HCT116 (cell line): ENCODE results near the gene SPAG6. TPM values are rescaled to one million over a fixed set of nuclear protein-coding genes. Genes with fewer than 3 reads are reported as not detected.

Experiments used
- ATAC-seq: fragments of 200-7000 bp; cut with Tn5 transposase; 2 replicates; pipeline ENCODE4 v1.9.1; 2020; ENCODE audit warnings: mild to moderate bottlenecking, moderate library complexity
- BruUV-seq: library from RNA; stranded (reverse); fragments of 400-500 nt; replicated peaks from 2 replicates; lab custom pipeline; 2021; lab: Mats Ljungman, UMichigan
- CTCF ChIA-PET: fragments of 300-600 bp; sonication (Branson Sonifier 250); formaldehyde crosslinking; loops from one replicate; lab custom pipeline; 2021; ENCODE audit warnings: antibody characterized with exemption; lab: Charles Lee
- POLR2A ChIA-PET: fragments of 300-600, 350-600 bp; sonication (Branson Sonifier 250); formaldehyde crosslinking; loops from one replicate; lab custom pipeline; 2021; ENCODE audit warnings: antibody characterized with exemption; lab: Charles Lee
- RAD21 ChIA-PET, 2 experiments: fragments of 300-600 bp; sonication (Branson Sonifier 250); formaldehyde crosslinking; loops; one replicate each; lab custom pipeline; 2023; ENCODE audit warnings: low total read pairs in 2 of 2; ENCODE audit not compliant: uncharacterized antibody in 2 of 2, unreplicated experiment in 2 of 2, low non-redundant PET in 1 of 2; lab: Charles Lee
- DNase-seq: peaks from one replicate; pipeline ENCODE4 v3.0.0-alpha.2; 2010; ENCODE audit warnings: low read depth, low spot score
- H2AFZ ChIP-seq: fragments of 200-600 bp; shearing (Covaris generic), sonication (generic); 2 replicates; pipeline ENCODE4 v1.6.1; 2017; ENCODE audit warnings: low read depth, mixed run types, mixed read lengths, antibody characterized with exemption, low read length; ENCODE audit not compliant: poor library complexity, severe bottlenecking
- H3K27ac ChIP-seq: 2 replicates; pipeline ENCODE4 v1.5.1; 2012; ENCODE audit warnings: low read depth, low read length
- H3K27me3 ChIP-seq: fragments of 200-600 bp; sonication (generic); 2 replicates; pipeline ENCODE4 v1.6.1; 2016; ENCODE audit warnings: mixed run types, low read length, mixed read lengths; ENCODE audit not compliant: insufficient read depth
- H3K36me3 ChIP-seq, 2 experiments: fragments of 200-500 bp in 1 of 2; fragments of 200-600 bp in 1 of 2; sonication (Bioruptor generic) in 1 of 2; sonication (generic) in 1 of 2; 2 replicates each; pipeline versions ENCODE4 v1.5.1 to v1.6.1; 2014 to 2016; ENCODE audit warnings: low read length in 2 of 2, inconsistent platforms in 1 of 2, mixed read lengths in 1 of 2, mixed run types in 1 of 2; ENCODE audit not compliant: insufficient read depth in 2 of 2, control insufficient read depth in 1 of 2
- H3K4me1 ChIP-seq, 2 experiments: fragments of 200-600 bp in 1 of 2; sonication (generic) in 1 of 2; 2 replicates each; pipeline versions ENCODE4 v1.5.1 to v1.6.1; 2012 to 2017; ENCODE audit warnings: low read length in 2 of 2, inconsistent platforms in 1 of 2, mild to moderate bottlenecking in 1 of 2, mixed read lengths in 1 of 2, mixed run types in 1 of 2, moderate library complexity in 1 of 2; ENCODE audit not compliant: insufficient read depth in 2 of 2, control insufficient read depth in 1 of 2
- H3K4me2 ChIP-seq: fragments of 200-600 bp; sonication (generic); 2 replicates; pipeline ENCODE4 v1.6.1; 2017; ENCODE audit warnings: mixed run types, low read length, mixed read lengths
- H3K4me3 ChIP-seq, 2 experiments: fragments of 200-600 bp in 1 of 2; sonication (generic) in 1 of 2; replicated peaks in 1 of 2; 2 replicates each; pipeline ENCODE4 v1.5.1; 2011 to 2016; ENCODE audit warnings: low read length in 2 of 2, control low read depth in 1 of 2, low read depth in 1 of 2, mild to moderate bottlenecking in 1 of 2, mixed read lengths in 1 of 2, mixed run types in 1 of 2
- H3K79me2 ChIP-seq: fragments of 200-600 bp; sonication (generic); 2 replicates; pipeline ENCODE4 v1.6.1; 2017; ENCODE audit warnings: mild to moderate bottlenecking, mixed run types, low read length, moderate library complexity, mixed read lengths; ENCODE audit not compliant: insufficient read depth
- H3K9ac ChIP-seq: fragments of 200-600 bp; sonication (generic); 2 replicates; pipeline ENCODE4 v1.6.1; 2016; ENCODE audit warnings: low read length, mixed read lengths
- H3K9me2 ChIP-seq: fragments of 200-600 bp; sonication (generic), shearing (Covaris generic); 2 replicates; pipeline ENCODE4 v1.6.1; 2017; ENCODE audit warnings: mixed run types, mild to moderate bottlenecking, moderate library complexity; ENCODE audit not compliant: insufficient read depth
- H3K9me3 ChIP-seq, 2 experiments: fragments of 200-500 bp in 1 of 2; fragments of 200-600 bp in 1 of 2; sonication (Bioruptor generic) in 1 of 2; sonication (generic) in 1 of 2; 2 replicates each; pipeline ENCODE4 v1.6.1; 2014 to 2017; ENCODE audit warnings: low read length in 2 of 2, mixed read lengths in 2 of 2, inconsistent platforms in 1 of 2, low read depth in 1 of 2, mild to moderate bottlenecking in 1 of 2, mixed run types in 1 of 2, moderate library complexity in 1 of 2; ENCODE audit not compliant: control insufficient read depth in 1 of 2, insufficient read depth in 1 of 2
- H4K20me1 ChIP-seq: fragments of 200-600 bp; sonication (generic), shearing (Covaris generic); 2 replicates; pipeline ENCODE4 v1.6.1; 2017; ENCODE audit warnings: mixed run types, mild to moderate bottlenecking, moderate library complexity; ENCODE audit not compliant: insufficient read depth
- CEBPB ChIP-seq: IDR thresholded peaks from 2 replicates; pipeline ENCODE4 v1.6.1; 2012; ENCODE audit warnings: low read depth
- POLR2A ChIP-seq: IDR thresholded peaks from 2 replicates; pipeline ENCODE4 v1.7.0; 2011; ENCODE audit warnings: borderline replicate concordance; ENCODE audit not compliant: insufficient read depth, insufficient read length; ENCODE audit errors: extremely low read depth
- POLR2AphosphoS5 ChIP-seq: IDR thresholded peaks from 2 replicates; pipeline ENCODE4 v1.6.1; 2011; ENCODE audit warnings: mild to moderate bottlenecking, low read depth, low read length, moderate library complexity
- ZNF274 ChIP-seq: fragments of 200-500 bp; sonication (Bioruptor generic); IDR thresholded peaks from 2 replicates; pipeline ENCODE4 v1.6.1; 2014; ENCODE audit warnings: mild to moderate bottlenecking, low read depth, low read length, inconsistent platforms
- intact Hi-C: fragments of 100-400 bp; cut with micrococcal nuclease; formaldehyde crosslinking; loops from 2 replicates; pipeline ENCODE4 v1.10.0; 2022
- total RNA-seq: library from RNA; stranded (reverse); gene quantifications from one replicate; pipeline ENCODE4 v1.2.1, GENCODE V29; 2021; ENCODE audit not compliant: unreplicated experiment
- TF ChIP-seq, protein P1 (sequence below), 3 experiments: fragments of 200-600 bp in 1 of 3; sonication (generic) in 1 of 3; IDR thresholded peaks in 2 of 3; conservative IDR thresholded peaks in 1 of 3; 2 replicates each; pipeline ENCODE4 v1.5.1; 2012 to 2017; ENCODE audit warnings: low read depth in 2 of 3, low read length in 2 of 3, antibody characterized with exemption in 1 of 3, borderline replicate concordance in 1 of 3, control low read depth in 1 of 3, mild to moderate bottlenecking in 1 of 3, mixed read lengths in 1 of 3, mixed run types in 1 of 3, moderate library complexity in 1 of 3; ENCODE audit not compliant: insufficient read depth in 1 of 3

The SPAG6 gene
- total RNA-seq, 1 experiment from 2014 or later, result not detected

DNA sequence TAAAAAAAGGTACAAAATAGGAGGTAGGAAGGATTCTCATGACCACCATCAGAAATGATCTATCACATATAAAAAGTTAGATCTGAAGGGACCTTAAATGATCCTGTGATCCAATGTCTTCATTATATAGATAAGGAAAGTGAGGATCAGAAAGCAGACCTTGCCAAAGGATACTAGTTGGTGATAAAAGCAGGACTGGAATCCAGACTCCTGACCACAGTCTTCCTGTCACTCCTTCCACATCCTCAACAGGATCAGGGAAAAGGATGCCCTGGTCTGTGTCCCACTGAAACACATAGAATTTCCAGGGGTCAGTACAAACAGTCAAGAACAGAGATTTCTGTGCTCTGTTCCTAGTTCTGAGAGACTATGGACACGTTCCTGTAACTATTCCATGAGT, 97.2 kb downstream of the SPAG6 start:
- H3K4me1 ChIP-seq, result peaks cover 10 to 14% of the 10 kb centered on the region in 2 experiments
- H3K4me3 ChIP-seq, result no peak overlapping the region
- H3K9ac ChIP-seq, result no peak overlapping the region
- no peaks in the 10 kb centered on the region for H3K9me3 ChIP-seq
- BruUV-seq, result no TSS peak
- ATAC-seq, result no peak
- POLR2A ChIA-PET, result no interaction called here
- peaks cover 5% of the 10 kb centered on the region for H3K79me2 ChIP-seq
- intact Hi-C loops, result no loop called here
- H3K27ac ChIP-seq, result no peak overlapping the region
- H3K4me2 ChIP-seq, result no peak overlapping the region
- H3K36me3 ChIP-seq, result no peaks in the 10 kb centered on the region
- H3K9me2 ChIP-seq, result no peaks in the 10 kb centered on the region
- TF ChIP-seq CEBPB, result no peak
- TF ChIP-seq ZNF274, result no peak
- DNase-seq, result no peak
- H3K27me3 ChIP-seq, result no peaks in the 10 kb centered on the region
- RAD21 ChIA-PET, result no interaction called here
- H4K20me1 ChIP-seq, result no peaks in the 10 kb centered on the region
- H2AFZ ChIP-seq, result no peak overlapping the region
- CTCF ChIA-PET, result no interaction called here

GRCh38 chr10:22443175-22443901, 98.0 kb downstream of the SPAG6 start:
- H3K27me3 ChIP-seq, result no peaks in the 10 kb centered on the region
- ATAC-seq (no peak), DNase-seq (no peak)
- ChIA-PET POLR2A (no interaction called here), CTCF (no interaction called here), RAD21 (no interaction called here)
- H3K9me2 ChIP-seq, result no peaks in the 10 kb centered on the region
- no peak overlapping the region for H3K4me3 ChIP-seq
- no peak overlapping the region for H2AFZ ChIP-seq
- H3K27ac ChIP-seq, result no peak overlapping the region
- no peak for TF ChIP-seq POLR2A
- TF ChIP-seq, protein P1, sequence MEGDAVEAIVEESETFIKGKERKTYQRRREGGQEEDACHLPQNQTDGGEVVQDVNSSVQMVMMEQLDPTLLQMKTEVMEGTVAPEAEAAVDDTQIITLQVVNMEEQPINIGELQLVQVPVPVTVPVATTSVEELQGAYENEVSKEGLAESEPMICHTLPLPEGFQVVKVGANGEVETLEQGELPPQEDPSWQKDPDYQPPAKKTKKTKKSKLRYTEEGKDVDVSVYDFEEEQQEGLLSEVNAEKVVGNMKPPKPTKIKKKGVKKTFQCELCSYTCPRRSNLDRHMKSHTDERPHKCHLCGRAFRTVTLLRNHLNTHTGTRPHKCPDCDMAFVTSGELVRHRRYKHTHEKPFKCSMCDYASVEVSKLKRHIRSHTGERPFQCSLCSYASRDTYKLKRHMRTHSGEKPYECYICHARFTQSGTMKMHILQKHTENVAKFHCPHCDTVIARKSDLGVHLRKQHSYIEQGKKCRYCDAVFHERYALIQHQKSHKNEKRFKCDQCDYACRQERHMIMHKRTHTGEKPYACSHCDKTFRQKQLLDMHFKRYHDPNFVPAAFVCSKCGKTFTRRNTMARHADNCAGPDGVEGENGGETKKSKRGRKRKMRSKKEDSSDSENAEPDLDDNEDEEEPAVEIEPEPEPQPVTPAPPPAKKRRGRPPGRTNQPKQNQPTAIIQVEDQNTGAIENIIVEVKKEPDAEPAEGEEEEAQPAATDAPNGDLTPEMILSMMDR (IDR thresholded peaks at IDR 0.05 in 2 of 3, conservative IDR thresholded peaks at IDR 0.05 in 1 of 3; ENCODE audit: borderline replicate concordance in 1 of 3, insufficient read depth in 1 of 3, low read depth in 2 of 3, low read length in 2 of 3), result no peak
- no peak for TF ChIP-seq POLR2AphosphoS5
- no peaks in the 10 kb centered on the region for H3K79me2 ChIP-seq
- intact Hi-C loops, result no loop called here
- no peaks in the 10 kb centered on the region for H3K9me3 ChIP-seq
- H3K9ac ChIP-seq, result no peak overlapping the region
- peaks cover 3 to 5% of the 10 kb centered on the region in 2 experiments; a peak in 3 of 4 replicates for H3K4me1 ChIP-seq
- H3K4me2 ChIP-seq, result no peak overlapping the region
- H3K36me3 ChIP-seq, result no peaks in the 10 kb centered on the region
- BruUV-seq, result no TSS peak
- no peaks in the 10 kb centered on the region for H4K20me1 ChIP-seq
